ENCODE measurements around the gene KCTD11. TPM values are rescaled to one million over a fixed set of nuclear protein-coding genes. Genes with fewer than 3 reads are reported as not detected.
"Not testable (repeated sequence)": the region's sequence is repeated elsewhere in the genome, so short reads cannot be mapped to it uniquely, and the experiment has no call there.

Gene KCTD11
- polyA plus RNA-seq, 1 donor, result 8.2 TPM

GRCh38 chr17:7329997-7330637 lies 21.8 kb upstream of the KCTD11 start:
- peak in 1 of 2 donors; percentile 52 for DNase-seq
- H3K4me1 ChIP-seq (ENCODE audit: control insufficient read depth, insufficient read depth, low read length), result peaks cover 16% of the 10 kb centered on the region
- WGBS (ENCODE audit: insufficient coverage, low lambda C conversion rate), result no CpG with 5 or more reads among the region's 34 CpGs
- peak overlapping the region; percentile 59 for H3K4me3 ChIP-seq (ENCODE audit: low read length)
- H3K27ac ChIP-seq (ENCODE audit: low read length), result peak overlapping the region; percentile 73
- peaks cover 2% of the 10 kb centered on the region for H3K27me3 ChIP-seq (ENCODE audit: control insufficient read depth, insufficient read depth, low read length)
- peaks cover 17% of the 10 kb centered on the region for H3K36me3 ChIP-seq (ENCODE audit: control insufficient read depth, insufficient read depth, low read length)
- no peaks in the 10 kb centered on the region for H3K9me3 ChIP-seq (ENCODE audit: control insufficient read depth, low read depth, low read length)

- Histone ChIP-seq H3K4me1 (ENCODE audit: control insufficient read depth, insufficient read depth, low read length) (peaks cover 16% of the 10 kb centered on the region), H3K9me3 (ENCODE audit: control insufficient read depth, low read depth, low read length) (no peaks in the 10 kb centered on the region), H3K4me3 (ENCODE audit: low read length) (peak overlapping the region; percentile 59), H3K36me3 (ENCODE audit: control insufficient read depth, insufficient read depth, low read length) (peaks cover 13% of the 10 kb centered on the region), H3K27ac (ENCODE audit: low read length) (peak overlapping the region; percentile 73), H3K27me3 (ENCODE audit: control insufficient read depth, insufficient read depth, low read length) (peaks cover 2% of the 10 kb centered on the region)
- no CpG with 5 or more reads among the region's 13 CpGs for WGBS (ENCODE audit: insufficient coverage, low lambda C conversion rate)
- DNase-seq, result no peak
Observed at GRCh38 chr17:7330638-7331015, 21.3 kb upstream of the KCTD11 start.

- no peaks in the 10 kb centered on the region for H3K36me3 ChIP-seq (ENCODE audit: control insufficient read depth, insufficient read depth, low read length)
- H3K27me3 ChIP-seq (ENCODE audit: control insufficient read depth, insufficient read depth, low read length), result peaks cover 4% of the 10 kb centered on the region
- peaks cover 16% of the 10 kb centered on the region for H3K4me1 ChIP-seq (ENCODE audit: control insufficient read depth, insufficient read depth, low read length)
- no peak overlapping the region for H3K4me3 ChIP-seq (ENCODE audit: low read length)
- DNase-seq, result no peak
- no CpG with 5 or more reads among the region's 7 CpGs for WGBS (ENCODE audit: insufficient coverage, low lambda C conversion rate)
- no peaks in the 10 kb centered on the region for H3K9me3 ChIP-seq (ENCODE audit: control insufficient read depth, low read depth, low read length)
- no peak overlapping the region for H3K27ac ChIP-seq (ENCODE audit: low read length)
Observed at GRCh38 chr17:7332111-7332510, 19.9 kb upstream of the KCTD11 start.

GRCh38 chr17:7332600-7333069 lies 19.3 kb upstream of the KCTD11 start:
- no CpG with 5 or more reads among the region's 14 CpGs for WGBS (ENCODE audit: insufficient coverage, low lambda C conversion rate)
- not testable (repeated sequence) for H3K27me3 ChIP-seq (ENCODE audit: control insufficient read depth, insufficient read depth, low read length); H3K4me3 ChIP-seq (ENCODE audit: low read length); H3K27ac ChIP-seq (ENCODE audit: low read length); DNase-seq; H3K36me3 ChIP-seq (ENCODE audit: control insufficient read depth, insufficient read depth, low read length); H3K9me3 ChIP-seq (ENCODE audit: control insufficient read depth, low read depth, low read length)
- H3K4me1 ChIP-seq (ENCODE audit: control insufficient read depth, insufficient read depth, low read length), result peaks cover 16% of the 10 kb centered on the region

- Histone ChIP-seq H3K27me3 (ENCODE audit: control insufficient read depth, insufficient read depth, low read length) (peaks cover 4% of the 10 kb centered on the region), H3K27ac (ENCODE audit: low read length) (no peak overlapping the region), H3K36me3 (ENCODE audit: control insufficient read depth, insufficient read depth, low read length) (no peaks in the 10 kb centered on the region), H3K4me3 (ENCODE audit: low read length) (no peak overlapping the region), H3K9me3 (ENCODE audit: control insufficient read depth, low read depth, low read length) (no peaks in the 10 kb centered on the region), H3K4me1 (ENCODE audit: control insufficient read depth, insufficient read depth, low read length) (peaks cover 8% of the 10 kb centered on the region)
- WGBS (ENCODE audit: insufficient coverage, low lambda C conversion rate), result no CpG with 5 or more reads among the region's 3 CpGs
- no peak for DNase-seq
Observed at GRCh38 chr17:7334938-7335538, 16.9 kb upstream of the KCTD11 start.

GRCh38 chr17:7335765-7336164 lies 16.2 kb upstream of the KCTD11 start:
- H3K4me1 ChIP-seq (ENCODE audit: control insufficient read depth, insufficient read depth, low read length); H3K36me3 ChIP-seq (ENCODE audit: control insufficient read depth, insufficient read depth, low read length); H3K9me3 ChIP-seq (ENCODE audit: control insufficient read depth, low read depth, low read length); H3K4me3 ChIP-seq (ENCODE audit: low read length); H3K27ac ChIP-seq (ENCODE audit: low read length); DNase-seq; H3K27me3 ChIP-seq (ENCODE audit: control insufficient read depth, insufficient read depth, low read length): not testable (repeated sequence)
- no CpG with 5 or more reads among the region's 13 CpGs for WGBS (ENCODE audit: insufficient coverage, low lambda C conversion rate)

GRCh38 chr17:7336240-7337175 lies 15.5 kb upstream of the KCTD11 start, which contains the start of gene ACAP1:
ACAP1 (plus strand) TSS chr17:7336529; CDS start chr17:7336735, 206 bp downstream.
- Histone ChIP-seq H3K27me3 (ENCODE audit: control insufficient read depth, insufficient read depth, low read length) (peaks cover 4% of the 10 kb centered on the region), H3K9me3 (ENCODE audit: control insufficient read depth, low read depth, low read length) (no peaks in the 10 kb centered on the region), H3K4me3 (ENCODE audit: low read length) (peak within 1 kb of the TSS; percentile 16), H3K27ac (ENCODE audit: low read length) (no peak within 1 kb of the TSS), H3K4me1 (ENCODE audit: control insufficient read depth, insufficient read depth, low read length) (no peaks in the 10 kb centered on the region), H3K36me3 (ENCODE audit: control insufficient read depth, insufficient read depth, low read length) (no peaks in the 10 kb centered on the region)
- DNase-seq, result no peak
- WGBS (ENCODE audit: insufficient coverage, low lambda C conversion rate), result no CpG with 5 or more reads among the region's 17 CpGs

GRCh38 chr17:7337600-7337999 lies 14.4 kb upstream of the KCTD11 start:
- not testable (repeated sequence) for H3K27ac ChIP-seq (ENCODE audit: low read length); H3K36me3 ChIP-seq (ENCODE audit: control insufficient read depth, insufficient read depth, low read length); H3K4me3 ChIP-seq (ENCODE audit: low read length); H3K27me3 ChIP-seq (ENCODE audit: control insufficient read depth, insufficient read depth, low read length); H3K9me3 ChIP-seq (ENCODE audit: control insufficient read depth, low read depth, low read length); DNase-seq; H3K4me1 ChIP-seq (ENCODE audit: control insufficient read depth, insufficient read depth, low read length)
- WGBS (ENCODE audit: insufficient coverage, low lambda C conversion rate), result no CpG with 5 or more reads among the region's 7 CpGs

GRCh38 chr17:7340179-7340578 lies 11.8 kb upstream of the KCTD11 start:
- H3K4me3 ChIP-seq (ENCODE audit: low read length), result no peak overlapping the region
- DNase-seq, result no peak
- no peaks in the 10 kb centered on the region for H3K9me3 ChIP-seq (ENCODE audit: control insufficient read depth, low read depth, low read length)
- H3K4me1 ChIP-seq (ENCODE audit: control insufficient read depth, insufficient read depth, low read length), result no peaks in the 10 kb centered on the region
- no peaks in the 10 kb centered on the region for H3K36me3 ChIP-seq (ENCODE audit: control insufficient read depth, insufficient read depth, low read length)
- no CpG with 5 or more reads among the region's 2 CpGs for WGBS (ENCODE audit: insufficient coverage, low lambda C conversion rate)
- no peak overlapping the region for H3K27ac ChIP-seq (ENCODE audit: low read length)
- H3K27me3 ChIP-seq (ENCODE audit: control insufficient read depth, insufficient read depth, low read length), result peaks cover 13% of the 10 kb centered on the region

- WGBS (ENCODE audit: insufficient coverage, low lambda C conversion rate), result no CpG with 5 or more reads among the region's 13 CpGs
- Histone ChIP-seq H3K4me1 (ENCODE audit: control insufficient read depth, insufficient read depth, low read length) (peaks cover 4% of the 10 kb centered on the region), H3K27ac (ENCODE audit: low read length) (no peak overlapping the region), H3K36me3 (ENCODE audit: control insufficient read depth, insufficient read depth, low read length) (no peaks in the 10 kb centered on the region), H3K9me3 (ENCODE audit: control insufficient read depth, low read depth, low read length) (no peaks in the 10 kb centered on the region), H3K4me3 (ENCODE audit: low read length) (no peak overlapping the region), H3K27me3 (ENCODE audit: control insufficient read depth, insufficient read depth, low read length) (peaks cover 12% of the 10 kb centered on the region)
- DNase-seq, result no peak
Observed at GRCh38 chr17:7341842-7342241, 10.1 kb upstream of the KCTD11 start.

Data from large intestine (tissue), 3 donors.